Measurements from ENCODE around the gene TNFRSF13B. TPM values are rescaled to one million over a fixed set of nuclear protein-coding genes. Genes with fewer than 3 reads are reported as not detected.

TNFRSF13B gene
- total RNA-seq, 4 donors from 2014 or later = 0.48 TPM; not detected in 3

GRCh38 chr17:16995930-16996329, 24.0 kb upstream of the TNFRSF13B start:
- no peak for TF ChIP-seq CTCF (IDR thresholded peaks at IDR 0.05)
- ATAC-seq (ENCODE audit: low FRiP score) (no peak), DNase-seq (ENCODE audit: low spot score) (no peak)

DNA sequence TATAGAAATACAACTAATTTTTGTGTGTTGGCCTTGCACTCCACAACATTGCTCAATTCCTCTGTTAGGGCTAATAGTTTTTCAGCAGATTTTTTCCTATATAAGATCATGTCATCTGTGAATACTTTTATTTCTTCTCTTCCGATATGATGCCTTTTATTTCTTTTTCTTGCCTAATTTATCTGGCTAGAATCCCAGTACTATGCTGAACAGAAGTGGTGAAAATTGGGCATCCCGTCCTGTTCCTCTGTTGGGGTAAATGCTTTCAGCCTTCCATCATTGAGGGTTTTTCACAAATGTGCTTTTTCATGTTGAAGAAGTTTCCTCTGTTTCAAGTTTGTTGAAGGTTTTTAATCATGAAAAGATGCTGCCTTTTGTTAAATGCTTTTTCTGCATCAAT, 22.7 kb upstream of the TNFRSF13B start:
- TF ChIP-seq CTCF (IDR thresholded peaks at IDR 0.05) = no peak
- DNase-seq (ENCODE audit: low spot score) (no peak), ATAC-seq (ENCODE audit: low FRiP score) (no peak)

GRCh38 chr17:16991349-16992009, 19.6 kb upstream of the TNFRSF13B start:
- TF ChIP-seq CTCF (IDR thresholded peaks at IDR 0.05) = peak in 2 of 3 donors; percentile 6 to 48

DNA sequence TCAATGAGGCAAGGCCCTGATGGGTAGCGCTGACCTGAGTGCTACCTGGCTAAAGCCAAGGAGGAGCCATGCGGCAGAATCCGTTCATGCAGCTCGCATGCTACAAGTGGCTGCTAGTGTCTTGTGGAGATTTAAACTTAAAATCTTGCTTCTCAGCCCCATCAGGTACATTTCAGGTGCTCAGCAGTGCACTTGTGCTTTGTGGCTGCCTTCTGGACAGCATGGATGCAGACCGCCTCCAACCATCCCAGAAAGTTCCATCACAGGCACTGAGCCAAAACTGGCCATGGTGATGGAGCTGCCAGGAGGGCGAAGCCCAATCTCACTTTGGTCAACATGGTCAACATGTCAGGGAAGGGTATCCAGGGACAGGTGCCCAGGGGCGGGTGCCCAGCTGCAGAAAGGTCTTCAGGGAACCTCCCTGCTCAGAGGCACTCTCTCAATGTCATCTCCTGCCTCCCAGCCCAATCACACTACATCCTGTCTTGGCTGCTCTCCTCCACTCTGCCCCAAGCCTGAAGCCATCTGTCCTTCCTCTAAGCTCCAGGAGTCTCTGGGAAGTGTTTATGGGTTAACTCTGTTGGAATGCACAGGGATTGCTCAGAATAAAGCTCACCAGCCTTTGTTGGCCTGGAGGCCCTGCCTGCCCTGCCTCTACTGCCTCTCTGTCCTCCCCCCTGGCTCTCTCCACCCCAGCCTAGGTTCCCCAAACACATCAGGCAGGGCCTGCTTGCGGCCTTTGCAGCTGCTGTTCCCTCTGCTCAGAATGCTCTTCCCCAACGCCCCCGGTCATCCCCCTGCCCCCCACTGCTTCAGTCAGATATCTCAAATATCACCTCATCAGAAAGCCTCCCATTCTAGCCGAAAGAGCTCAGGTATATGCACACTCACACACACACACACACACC, 18.3 kb upstream of the TNFRSF13B start:
- DNase-seq (ENCODE audit: low spot score) (no peak), ATAC-seq (ENCODE audit: low FRiP score) (no peak)
- TF ChIP-seq CTCF (IDR thresholded peaks at IDR 0.05) = no peak

More at GRCh38 chr17:16991349-16992009, 19.6 kb upstream of the TNFRSF13B start:
- DNase-seq (ENCODE audit: low spot score) = peak; percentile 89
- ATAC-seq (ENCODE audit: low FRiP score) = peak; percentile 57

- DNase-seq (ENCODE audit: low spot score) (no peak), ATAC-seq (ENCODE audit: low FRiP score) (no peak)
- TF ChIP-seq CTCF (IDR thresholded peaks at IDR 0.05) = no peak
These were observed 17.5 kb upstream of the TNFRSF13B start for GRCh38 chr17:16989230-16989952.

DNA sequence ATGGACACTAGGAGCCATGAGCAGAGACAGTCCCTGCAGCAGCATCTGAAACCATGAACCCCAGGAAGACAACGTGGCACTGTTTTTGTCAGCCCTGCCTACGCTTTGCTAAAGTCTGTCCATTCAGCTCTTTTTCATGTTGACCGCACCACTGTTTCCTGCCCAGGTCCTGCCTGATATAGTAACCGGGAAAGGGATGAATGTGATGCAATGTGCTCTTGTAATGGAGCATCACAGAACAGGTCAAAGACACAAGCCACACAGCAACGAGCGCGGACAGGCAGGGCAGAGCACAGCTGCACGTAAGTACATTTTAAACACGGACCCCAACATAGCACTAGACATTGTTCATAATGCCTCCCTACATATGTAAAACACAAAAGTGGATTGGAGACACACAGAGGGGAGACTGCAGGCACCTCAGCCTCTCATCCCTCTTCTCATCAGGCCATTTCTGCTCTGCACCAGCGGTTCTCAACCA, 16.9 kb upstream of the TNFRSF13B start:
- no peak for ATAC-seq (ENCODE audit: low FRiP score)
- no peak for DNase-seq (ENCODE audit: low spot score)
- no peak for TF ChIP-seq CTCF (IDR thresholded peaks at IDR 0.05)
